ENCODE data around the gene PRKAA2.
A peak's percentile ranks its signal among the peaks of the same experiment; 100 is the strongest.

Gene PRKAA2

GRCh38 chr1:56655991-56656613, 11.0 kb downstream of the PRKAA2 start:
- DNase-seq: no peak

DNA sequence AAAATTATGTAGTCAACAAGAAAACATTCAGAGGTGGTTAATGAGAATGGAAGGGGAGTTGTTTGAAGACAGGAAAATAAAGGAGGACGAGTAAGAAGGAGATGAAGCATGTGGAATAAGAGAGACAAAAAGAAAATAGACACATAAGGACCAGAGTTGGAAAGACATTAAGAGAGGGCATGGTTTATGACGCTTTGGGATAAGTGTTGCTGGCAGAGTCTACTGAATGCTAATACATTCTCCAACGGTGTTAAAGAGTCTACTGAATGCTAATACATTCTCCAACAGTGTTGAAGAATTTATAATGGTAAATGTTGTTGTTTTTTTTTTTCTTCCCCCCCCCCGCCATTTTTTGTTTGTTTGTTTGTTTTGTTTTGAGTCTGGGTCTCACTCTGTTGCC, 13.1 kb downstream of the PRKAA2 start:
- no peak for DNase-seq

- DNase-seq: no peak
These were observed 15.2 kb downstream of the PRKAA2 start for GRCh38 chr1:56660293-56660692.

GRCh38 chr1:56663846-56664245, 18.7 kb downstream of the PRKAA2 start:
- no peak for DNase-seq

GRCh38 chr1:56665384-56665783, 20.3 kb downstream of the PRKAA2 start:
- no peak for DNase-seq

- DNase-seq: no peak
These were observed 21.0 kb downstream of the PRKAA2 start for GRCh38 chr1:56666112-56666608.

DNA sequence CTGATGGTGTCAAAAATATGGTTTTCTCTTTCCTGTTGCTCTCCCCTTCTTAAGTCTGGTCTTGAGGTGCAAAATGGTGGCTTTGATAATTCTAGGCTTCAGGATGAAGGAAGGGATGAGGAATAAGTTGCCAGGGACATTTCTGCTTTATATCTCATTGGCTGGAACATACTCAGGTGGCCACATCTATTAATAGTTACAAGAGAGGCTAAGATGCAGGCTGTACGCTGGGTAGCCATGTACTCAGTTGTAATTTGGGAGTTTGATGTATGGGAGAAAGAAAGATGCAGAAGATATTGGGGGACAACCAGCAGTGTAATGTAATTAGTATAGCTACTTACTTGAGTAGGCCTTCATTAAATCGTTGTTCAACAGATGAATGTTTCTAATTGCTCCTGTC, 25.2 kb downstream of the PRKAA2 start:
- DNase-seq: no peak

DNA sequence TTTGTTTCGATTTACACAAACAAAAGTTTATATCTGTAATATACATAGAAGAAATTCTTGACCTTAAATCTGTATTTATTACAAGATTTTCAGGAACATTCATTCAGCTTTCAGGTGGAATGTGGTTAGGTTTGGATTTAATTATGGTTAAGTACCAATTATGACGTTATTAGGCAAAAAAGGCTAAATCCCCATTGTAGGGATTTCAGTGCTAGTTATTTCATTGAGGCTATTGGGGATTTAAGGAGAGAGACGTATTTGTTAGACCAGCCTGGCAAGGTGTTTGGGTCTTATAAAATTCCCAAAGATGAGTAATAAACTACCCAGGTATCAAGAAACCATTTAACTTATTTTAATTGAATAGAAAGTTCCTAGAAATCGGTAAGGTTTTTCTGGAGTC, 26.0 kb downstream of the PRKAA2 start:
- no peak for DNase-seq

DNA sequence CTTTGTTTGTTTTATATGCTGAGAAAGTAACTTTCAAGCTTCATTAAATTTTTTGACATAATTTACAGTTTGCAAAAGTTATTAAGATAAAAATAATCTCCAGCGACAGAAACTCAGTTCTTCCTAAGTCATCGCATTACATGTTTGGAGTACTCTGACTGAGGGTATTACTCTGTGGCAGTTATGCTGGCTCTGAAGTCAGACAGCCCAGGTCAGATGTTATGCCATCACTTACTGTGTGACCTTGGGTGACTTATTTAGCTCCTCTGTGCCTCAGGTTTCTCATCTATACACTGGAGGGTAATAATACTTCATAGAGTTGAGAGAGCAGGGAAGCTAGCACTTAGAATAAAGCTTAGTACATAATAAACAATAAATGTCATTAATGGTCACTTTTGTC, 26.4 kb downstream of the PRKAA2 start:
- DNase-seq: no peak

GRCh38 chr1:56672579-56672978, 27.5 kb downstream of the PRKAA2 start:
- DNase-seq: no peak

GRCh38 chr1:56675763-56676162, 30.6 kb downstream of the PRKAA2 start:
- no peak for DNase-seq

GRCh38 chr1:56676571-56677035, 31.5 kb downstream of the PRKAA2 start:
- DNase-seq: no peak

DNA sequence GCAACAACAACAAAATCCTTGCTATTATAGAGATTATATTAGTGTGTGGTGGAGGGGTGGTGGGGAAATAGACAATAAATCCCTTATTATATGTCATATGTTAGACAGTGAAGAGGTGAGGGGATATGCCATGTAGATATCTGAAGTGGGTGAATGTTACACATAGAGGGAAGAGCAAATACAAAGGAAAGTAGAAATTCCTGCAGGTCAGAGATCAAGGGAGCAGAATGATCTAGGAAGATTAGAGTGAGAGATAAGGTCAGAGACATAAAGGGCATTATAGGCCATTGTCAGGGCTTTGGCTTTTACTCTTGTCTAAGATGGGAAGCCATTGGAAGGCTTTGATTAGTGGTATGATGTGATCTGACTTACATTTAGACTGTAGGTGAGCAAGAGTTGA, 38.5 kb downstream of the PRKAA2 start:
- DNase-seq: no peak

GRCh38 chr1:56686169-56686568, 41.1 kb downstream of the PRKAA2 start:
- DNase-seq: no peak

DNA sequence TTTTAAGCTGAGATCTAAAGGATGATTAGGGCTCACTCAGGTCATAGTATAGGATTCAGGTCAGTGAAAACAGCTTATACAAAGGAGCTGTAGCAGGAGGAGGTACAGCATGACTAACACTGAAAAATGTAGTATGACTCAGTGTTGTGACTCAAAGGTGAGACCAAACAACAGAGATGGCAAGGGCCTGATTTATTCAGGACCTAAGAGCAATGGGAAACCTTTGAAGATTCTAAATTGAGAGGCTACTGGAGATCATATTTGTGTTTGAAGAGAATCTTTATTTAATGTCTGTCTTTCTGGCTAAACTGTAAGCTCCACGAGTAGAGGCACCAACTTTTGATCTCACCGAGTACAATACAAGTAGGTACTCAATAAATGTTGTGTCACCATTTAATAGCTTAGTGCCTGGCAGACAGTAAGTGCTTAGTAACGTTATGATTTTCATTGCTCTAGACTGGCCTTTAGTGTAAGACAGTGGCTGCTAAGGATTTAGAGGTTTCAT, 43.5 kb downstream of the PRKAA2 start:
- DNase-seq: peak; percentile 26

DNA sequence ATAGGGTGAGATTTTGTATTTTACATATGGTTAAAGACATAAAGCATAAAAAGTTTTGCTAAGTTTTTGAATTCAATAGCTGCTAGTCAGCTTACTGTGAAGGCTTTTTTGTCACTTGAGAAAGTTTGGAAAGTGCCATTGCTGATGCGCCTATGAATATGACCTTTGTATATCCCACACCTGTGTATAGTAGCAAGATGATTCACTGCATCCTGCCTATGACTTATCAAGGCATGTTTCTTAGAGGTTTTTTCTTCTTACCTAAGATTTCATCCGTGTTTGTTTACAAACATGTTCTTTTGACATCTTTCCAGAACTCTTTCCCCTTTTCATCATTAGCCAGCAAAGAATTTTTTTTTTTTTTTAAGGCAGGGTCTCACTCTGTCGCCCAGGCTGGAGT, 51.5 kb downstream of the PRKAA2 start:
- DNase-seq: no peak

DNA sequence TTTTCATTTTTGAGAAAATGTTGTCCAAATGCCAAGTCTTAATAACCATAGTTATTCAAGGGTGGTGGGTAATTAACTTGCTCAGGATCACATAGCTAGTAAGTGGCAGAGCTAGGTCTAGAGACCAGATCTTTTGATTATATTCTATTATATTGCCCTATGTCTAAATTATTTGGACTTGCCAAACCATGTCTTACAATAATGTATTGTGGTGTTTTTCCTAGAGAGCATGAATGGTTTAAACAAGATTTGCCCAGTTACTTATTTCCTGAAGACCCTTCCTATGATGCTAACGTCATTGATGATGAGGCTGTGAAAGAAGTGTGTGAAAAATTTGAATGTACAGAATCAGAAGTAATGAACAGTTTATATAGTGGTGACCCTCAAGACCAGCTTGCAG, 58.6 kb downstream of the PRKAA2 start:
- no peak for DNase-seq

DNA sequence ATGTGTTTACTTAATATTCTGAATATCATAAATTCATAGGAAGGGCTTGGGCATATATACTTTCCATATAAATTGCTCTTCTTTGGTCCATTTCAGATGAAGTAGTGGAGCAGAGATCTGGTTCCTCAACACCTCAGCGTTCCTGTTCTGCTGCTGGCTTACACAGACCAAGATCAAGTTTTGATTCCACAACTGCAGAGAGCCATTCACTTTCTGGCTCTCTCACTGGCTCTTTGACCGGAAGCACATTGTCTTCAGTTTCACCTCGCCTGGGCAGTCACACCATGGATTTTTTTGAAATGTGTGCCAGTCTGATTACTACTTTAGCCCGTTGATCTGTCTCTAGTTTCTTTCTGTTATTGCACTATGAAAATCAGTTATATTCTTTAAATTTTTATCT, 62.3 kb downstream of the PRKAA2 start:
- DNase-seq: no peak

DNA sequence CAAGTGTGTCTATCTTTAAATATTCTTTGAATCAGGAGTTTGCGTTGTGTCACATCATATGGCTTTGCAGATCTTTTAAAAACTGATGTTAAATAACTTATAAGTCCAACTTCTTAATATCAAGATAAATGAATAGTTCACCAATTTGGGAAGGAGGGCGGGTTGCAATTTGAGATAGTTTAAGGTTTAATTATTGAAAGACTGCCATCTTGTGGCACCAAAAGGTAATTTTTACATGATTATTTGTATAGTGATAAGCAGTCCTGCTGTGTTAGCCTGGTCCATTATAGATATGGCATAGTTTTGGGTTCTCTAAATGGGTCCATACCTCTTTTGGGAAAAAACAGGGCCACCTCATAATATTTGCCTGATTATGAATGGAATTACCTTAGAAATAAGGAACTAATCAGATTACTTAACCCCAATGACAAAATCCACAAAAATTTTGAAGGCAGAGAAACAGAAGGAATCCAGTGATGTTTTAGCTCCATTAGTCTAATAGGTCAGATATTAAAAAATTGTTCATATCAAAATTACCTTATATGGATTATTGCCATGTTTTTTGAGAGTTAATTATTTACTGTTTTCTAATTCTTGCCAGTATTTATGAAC, 64.3 kb downstream of the PRKAA2 start:
- DNase-seq: peak; percentile 35

DNA sequence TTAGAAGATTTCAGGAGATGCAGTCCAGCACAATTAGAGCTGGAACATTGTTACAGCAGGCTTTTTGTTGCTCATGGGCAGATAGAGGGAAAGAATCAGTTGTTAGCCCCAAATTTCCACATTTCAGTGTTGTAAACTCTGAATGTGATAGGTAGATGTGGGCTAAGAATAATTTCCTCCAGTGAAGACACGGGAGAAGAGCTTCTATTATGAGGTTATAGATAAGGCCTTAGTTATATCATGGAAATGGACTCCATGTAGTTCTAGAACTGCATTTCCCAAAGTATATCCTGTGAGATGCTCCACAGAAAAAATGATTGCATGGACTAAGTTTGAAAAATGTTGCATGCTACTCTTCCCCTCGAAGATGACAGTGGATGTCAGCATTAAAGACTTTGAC, 64.9 kb downstream of the PRKAA2 start:
- no peak for DNase-seq

GRCh38 chr1:56710646-56711045, 65.5 kb downstream of the PRKAA2 start:
- DNase-seq: no peak

DNA sequence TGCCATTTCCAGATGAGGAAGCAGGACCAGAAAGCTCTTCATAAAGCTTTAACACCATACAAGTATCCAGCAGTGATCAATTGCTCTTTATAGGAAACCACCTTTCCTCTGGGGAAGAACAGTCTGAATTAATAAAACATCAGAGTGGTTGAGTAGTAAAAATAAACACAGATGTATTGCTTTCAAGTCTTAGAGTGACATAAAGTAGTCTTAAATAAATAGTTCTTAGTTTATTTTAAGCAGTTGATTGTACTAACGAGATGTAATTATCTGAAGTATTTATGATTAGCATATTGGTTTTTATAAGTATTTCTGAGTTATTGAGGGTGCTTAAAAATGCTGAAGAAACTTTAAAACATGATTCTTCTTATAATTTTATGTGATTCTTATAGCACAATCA, 67.0 kb downstream of the PRKAA2 start:
- DNase-seq: no peak

DNA sequence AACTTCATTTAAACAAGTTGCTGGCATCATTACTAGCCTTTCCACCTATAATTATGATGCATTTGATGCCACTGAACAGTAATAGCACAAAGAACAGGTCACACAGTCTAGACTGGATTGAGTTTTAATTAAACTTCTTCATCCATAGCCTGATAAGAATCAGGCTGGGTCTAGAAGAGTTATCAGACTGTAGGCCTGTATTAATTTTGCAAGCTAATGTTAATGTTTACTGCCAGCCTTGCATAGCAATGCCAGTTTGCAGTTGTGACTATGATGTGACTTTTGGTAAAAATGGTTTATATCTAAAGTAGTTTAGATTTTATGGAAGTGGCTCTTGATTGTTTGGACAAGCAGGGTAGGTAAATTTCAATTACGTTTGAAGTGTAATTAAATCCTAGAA, 68.0 kb downstream of the PRKAA2 start:
- DNase-seq: no peak

- no peak for DNase-seq
These were observed 70.0 kb downstream of the PRKAA2 start for GRCh38 chr1:56715156-56715555.

GRCh38 chr1:56719171-56719570, 74.1 kb downstream of the PRKAA2 start:
- DNase-seq: no peak

Measured in NCI-H774 (cell line).